Keratinocyte (primary cell): ENCODE results near the gene HORMAD2. TPM values are rescaled to one million over a fixed set of nuclear protein-coding genes. Genes with fewer than 3 reads are reported as not detected.

Source experiments
- DNase-seq: peaks from one replicate; pipeline ENCODE4 v3.0.0-alpha.2; 2011; ENCODE audit warnings: low read depth, missing footprints, low spot score
- FAIRE-seq: peaks from 2 replicates; lab custom pipeline; 2011; peaks lifted over from hg19 to GRCh38; lab: Jason Lieb, UNC
- H2AFZ ChIP-seq: 2 replicates; pipeline ENCODE4 v1.6.0; 2012; ENCODE audit warnings: low read length, control low read depth, inconsistent platforms; ENCODE audit not compliant: control insufficient read depth
- H3K27ac ChIP-seq: 2 replicates; pipeline ENCODE4 v1.5.1; 2011; ENCODE audit warnings: low read length; ENCODE audit not compliant: control insufficient read depth, insufficient read depth
- H3K27me3 ChIP-seq: 3 replicates; pipeline ENCODE4 v1.6.0; 2011; ENCODE audit warnings: low read length; ENCODE audit not compliant: control insufficient read depth, insufficient read depth; ENCODE audit errors: extremely low read depth
- H3K36me3 ChIP-seq, 2 experiments: 2 replicates in 1 of 2; 3 replicates in 1 of 2; pipeline ENCODE4 v1.5.1; 2011; ENCODE audit warnings: low read length in 2 of 2, mild to moderate bottlenecking in 1 of 2; ENCODE audit not compliant: control insufficient read depth in 2 of 2, insufficient read depth in 2 of 2; ENCODE audit errors: extremely low read depth in 1 of 2
- H3K4me1 ChIP-seq: 3 replicates; pipeline ENCODE4 v1.5.1; 2011; ENCODE audit warnings: low read length; ENCODE audit not compliant: control insufficient read depth, insufficient read depth; ENCODE audit errors: extremely low read depth
- H3K4me2 ChIP-seq: 3 replicates; pipeline ENCODE4 v1.6.0; 2011; ENCODE audit warnings: low read depth, low read length; ENCODE audit not compliant: control insufficient read depth, insufficient read depth; ENCODE audit errors: extremely low read depth
- H3K4me3 ChIP-seq, 3 experiments: fragments of 200-600 bp in 1 of 3; sonication (generic) in 1 of 3; 2 replicates in 2 of 3; 3 replicates in 1 of 3; pipeline ENCODE4 v1.5.1; 2011 to 2016; ENCODE audit warnings: low read length in 3 of 3, mild to moderate bottlenecking in 3 of 3, control low read depth in 2 of 3, inconsistent platforms in 1 of 3, low read depth in 1 of 3, mixed read lengths in 1 of 3, mixed run types in 1 of 3, moderate library complexity in 1 of 3; ENCODE audit not compliant: control insufficient read depth in 2 of 3, insufficient read depth in 2 of 3; ENCODE audit errors: extremely low read depth in 1 of 3
- H3K79me2 ChIP-seq: 2 replicates; pipeline ENCODE4 v1.6.0; 2012; ENCODE audit warnings: low read length; ENCODE audit not compliant: control insufficient read depth, insufficient read depth
- H3K9ac ChIP-seq: 3 replicates; pipeline ENCODE4 v1.6.0; 2011; ENCODE audit warnings: low read length; ENCODE audit not compliant: control insufficient read depth, insufficient read depth; ENCODE audit errors: extremely low read depth
- H3K9me1 ChIP-seq: 3 replicates; pipeline ENCODE4 v1.6.0; 2011; ENCODE audit warnings: low read length; ENCODE audit not compliant: control insufficient read depth, insufficient read depth; ENCODE audit errors: extremely low read depth
- H3K9me3 ChIP-seq: 2 replicates; pipeline ENCODE4 v1.5.1; 2012; ENCODE audit warnings: low read depth, low read length; ENCODE audit not compliant: control insufficient read depth
- H4K20me1 ChIP-seq: 3 replicates; pipeline ENCODE4 v1.6.0; 2011; ENCODE audit warnings: low read length; ENCODE audit not compliant: control insufficient read depth, insufficient read depth; ENCODE audit errors: extremely low read depth
- CTCF ChIP-seq, 3 experiments: IDR thresholded peaks in 1 of 3; conservative IDR thresholded peaks in 1 of 3; optimal IDR thresholded peaks in 1 of 3; 2 replicates in 2 of 3; 3 replicates in 1 of 3; pipeline versions ENCODE3 to v1.5.1; 2011; ENCODE audit warnings: low read length in 3 of 3, mild to moderate bottlenecking in 3 of 3, moderate library complexity in 2 of 3, control low read depth in 1 of 3, inconsistent platforms in 1 of 3; ENCODE audit not compliant: insufficient read depth in 2 of 3; ENCODE audit errors: extremely low read depth in 1 of 3
- EZH2 ChIP-seq: IDR thresholded peaks from one replicate; pipeline ENCODE4 v1.6.1; 2012; ENCODE audit warnings: inconsistent platforms, mild to moderate bottlenecking, low read length, moderate library complexity
- dilution Hi-C: fragments of 300-500 bp; cut with MboI; formaldehyde crosslinking; loops from one replicate; pipeline ENCODE4 v1.7.0; 2020; ENCODE audit warnings: low sequenced_read_pairs; ENCODE audit not compliant: extremely low pct_ligation_motif_present
- polyA plus RNA-seq, 5 experiments: library from polyadenylated mRNA; depleted of rRNA in 3 of 5; stranded (reverse) in 3 of 5; stranded (forward) in 1 of 5; unstranded in 1 of 5; fragments of >200 nt; gene quantifications; 1 replicate in 1 of 5; 2 replicates in 3 of 5; 3 replicates in 1 of 5; pipeline versions ENCODE4 v1.2.1 to v1.2.3, GENCODE V29; 2011 to 2012; ENCODE audit warnings: missing spikeins in 2 of 5, low read depth in 1 of 5, low replicate concordance in 1 of 5

Gene HORMAD2
- polyA plus RNA-seq, 1 donor (not counting 4 experiments of a cell fraction or from before 2014, with no cell fraction given) = not detected

GRCh38 chr22:30201945-30202344, 121.7 kb downstream of the HORMAD2 start:
- H3K9me3 ChIP-seq = peaks cover 5% of the 10 kb centered on the region
- H3K27me3 ChIP-seq = no peaks in the 10 kb centered on the region
- dilution Hi-C loops = no loop called here
- TF ChIP-seq EZH2 = no peak
- no peak for TF ChIP-seq CTCF (optimal IDR thresholded peaks at IDR 0.05 in 1 of 3, IDR thresholded peaks at IDR 0.05 in 1 of 3, conservative IDR thresholded peaks at IDR 0.05 in 1 of 3; ENCODE audit: extremely low read depth in 1 of 3, insufficient read depth in 2 of 3, low read length in 3 of 3)
- no peaks in the 10 kb centered on the region for H3K79me2 ChIP-seq
- no peak for DNase-seq
- no peak overlapping the region for H3K27ac ChIP-seq
- peak; percentile 46 for FAIRE-seq
- H4K20me1 ChIP-seq = no peaks in the 10 kb centered on the region
- H3K4me2 ChIP-seq = no peak overlapping the region
- H3K9me1 ChIP-seq = no peaks in the 10 kb centered on the region
- no peak overlapping the region for H3K9ac ChIP-seq
- no peak overlapping the region for H2AFZ ChIP-seq
- no peaks in the 10 kb centered on the region for H3K36me3 ChIP-seq
- H3K4me3 ChIP-seq = no peak overlapping the region
- H3K4me1 ChIP-seq = peaks cover 33% of the 10 kb centered on the region

DNA sequence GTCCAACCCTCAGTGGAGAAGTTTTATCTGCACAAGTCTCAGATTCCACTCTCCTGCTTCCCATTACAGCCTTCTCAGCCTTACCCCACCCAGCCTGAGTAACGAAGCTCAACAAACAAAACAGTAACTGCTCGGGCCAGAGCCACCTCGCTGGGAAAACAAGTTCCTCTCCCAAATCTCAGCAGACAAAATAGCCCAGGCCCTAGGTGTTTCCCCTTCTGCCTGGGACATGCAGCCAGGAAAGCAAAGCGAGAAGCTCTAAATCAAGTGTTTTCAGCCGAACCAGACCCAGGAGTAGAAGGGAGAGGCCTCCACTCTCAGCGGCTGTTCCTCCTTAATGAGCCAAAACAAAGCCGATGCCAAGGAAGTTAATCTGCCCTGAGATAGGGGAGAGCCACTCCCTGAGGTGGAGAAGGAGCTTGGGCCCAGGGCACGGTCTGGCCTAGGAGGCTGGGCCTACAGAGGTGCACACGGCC, 122.3 kb downstream of the HORMAD2 start:
- no peak for FAIRE-seq
- H2AFZ ChIP-seq = peak overlapping the region; percentile 85
- TF ChIP-seq CTCF (optimal IDR thresholded peaks at IDR 0.05 in 1 of 3, IDR thresholded peaks at IDR 0.05 in 1 of 3, conservative IDR thresholded peaks at IDR 0.05 in 1 of 3; ENCODE audit: extremely low read depth in 1 of 3, insufficient read depth in 2 of 3, low read length in 3 of 3) = no peak
- TF ChIP-seq EZH2 = no peak

More for the DNA sequence above, 122.3 kb downstream of the HORMAD2 start:
- Histone ChIP-seq H3K4me3 (no peak overlapping the region), H3K79me2 (no peaks in the 10 kb centered on the region), H3K36me3 (no peaks in the 10 kb centered on the region), H3K4me1 (peaks cover 33% of the 10 kb centered on the region), H3K27me3 (no peaks in the 10 kb centered on the region), H3K4me2 (no peak overlapping the region), H3K9ac (peak overlapping the region; percentile 30), H3K9me1 (no peaks in the 10 kb centered on the region), H4K20me1 (no peaks in the 10 kb centered on the region), H3K27ac (peak overlapping the region; percentile 42), H3K9me3 (peaks cover 5% of the 10 kb centered on the region)
- DNase-seq = no peak
- dilution Hi-C loops = no loop called here
